Colonic mucosa (tissue), 4 donors: Measurements from ENCODE around the gene UCP3. TPM values are rescaled to one million over a fixed set of nuclear protein-coding genes. Genes with fewer than 3 reads are reported as not detected.

ENCODE experiments used
- DNase-seq: peaks from one replicate; pipeline ENCODE4 v3.0.0-alpha.2; 2020
- H3K27ac ChIP-seq: fragments of 200-600 bp; one replicate; pipeline ENCODE4 v1.8.0; 2021
- H3K27me3 ChIP-seq: fragments of 200-600 bp; one replicate; pipeline ENCODE4 v1.8.0; 2021
- H3K36me3 ChIP-seq: fragments of 200-600 bp; one replicate; pipeline ENCODE4 v1.8.0; 2021
- H3K4me1 ChIP-seq: fragments of 200-600 bp; one replicate; pipeline ENCODE4 v1.8.0; 2021; ENCODE audit warnings: mild to moderate bottlenecking
- H3K4me3 ChIP-seq: fragments of 200-600 bp; one replicate; pipeline ENCODE4 v1.8.0; 2021
- H3K9ac ChIP-seq, 2 donors: one replicate each; pipeline ENCODE4 v1.7.0; 2013; ENCODE audit warnings: control low read depth in 2 of 2, low read depth in 2 of 2, low read length in 2 of 2
- H3K9me3 ChIP-seq: fragments of 200-600 bp; one replicate; pipeline ENCODE4 v1.8.0; 2021
- CTCF ChIP-seq: fragments of 200-600 bp; IDR thresholded peaks from one replicate; pipeline ENCODE4 v1.8.0; 2022; ENCODE audit warnings: antibody characterized with exemption, mild to moderate bottlenecking
- intact Hi-C: fragments of 100-400 bp; cut with DNase I; formaldehyde crosslinking; loops from one replicate; pipeline ENCODE4 v1.14.1; 2022
- total RNA-seq, 2 donors: library from RNA; stranded (reverse); fragmentation: NEBNext Ultra II Directional in 1 of 2; extraction: Animal tissue kit (Norgen Biotek cat#: 25700) in 1 of 2; gene quantifications; one replicate each; pipeline ENCODE4 v1.2.1, GENCODE V29; 2021
- donor health status: healthy.
- donor health status: DM: no; HTN: no; CAD: no.
- donor health status: DM: no; HTN: no; CAD: no.

The UCP3 gene
- total RNA-seq, 2 donors from 2014 or later = 0.66 to 1.5 TPM

- Histone ChIP-seq H3K4me3 (no peak overlapping the region), H3K27me3 (no peaks in the 10 kb centered on the region), H3K36me3 (no peaks in the 10 kb centered on the region), H3K9me3 (no peaks in the 10 kb centered on the region), H3K9ac (no peak overlapping the region), H3K4me1 (no peaks in the 10 kb centered on the region), H3K27ac (no peak overlapping the region)
- intact Hi-C loops = no loop called here
- DNase-seq = no peak
- TF ChIP-seq CTCF = no peak
Observed at GRCh38 chr11:73965076-73965763, 43.7 kb downstream of the UCP3 start.

GRCh38 chr11:73963861-73964260 is 45.0 kb downstream of the UCP3 start:
- no peak for TF ChIP-seq CTCF
- Histone ChIP-seq H3K9ac (no peak overlapping the region), H3K27me3 (no peaks in the 10 kb centered on the region), H3K36me3 (no peaks in the 10 kb centered on the region), H3K9me3 (no peaks in the 10 kb centered on the region), H3K27ac (no peak overlapping the region), H3K4me1 (no peaks in the 10 kb centered on the region), H3K4me3 (no peak overlapping the region)
- DNase-seq = no peak
- intact Hi-C loops = loop anchor here (5.0 kb wide), 1 partner anchor 128 kb away; no protein-coding TSS in a partner anchor

- no peak for TF ChIP-seq CTCF
- Histone ChIP-seq H3K9me3 (no peaks in the 10 kb centered on the region), H3K4me1 (no peaks in the 10 kb centered on the region), H3K36me3 (no peaks in the 10 kb centered on the region), H3K4me3 (no peak overlapping the region), H3K27me3 (no peaks in the 10 kb centered on the region), H3K9ac (no peak overlapping the region), H3K27ac (no peak overlapping the region)
- DNase-seq = no peak
- intact Hi-C loops = loop anchor here (5.0 kb wide), 1 partner anchor 130 kb away; no protein-coding TSS in a partner anchor
Observed at GRCh38 chr11:73962101-73962705, 46.7 kb downstream of the UCP3 start.

DNA sequence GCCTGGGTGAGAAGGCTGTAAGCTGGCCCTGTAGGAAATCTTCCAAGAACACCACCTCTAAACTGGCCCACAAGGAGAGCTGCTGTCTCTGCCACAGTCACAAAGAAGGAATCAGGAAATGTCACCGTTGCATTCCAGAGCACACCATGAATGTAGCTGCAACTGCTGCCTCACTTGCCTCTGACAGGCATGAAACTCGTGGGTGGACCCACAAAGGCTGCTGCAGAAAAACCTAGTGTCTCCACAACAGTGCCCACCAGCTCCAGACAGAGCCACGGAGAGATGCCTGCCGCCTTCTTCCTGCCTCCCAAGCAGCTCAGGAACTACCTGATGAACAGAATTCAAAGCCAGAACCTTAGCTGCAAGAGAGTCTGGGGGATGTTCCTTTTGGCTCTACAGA is 47.6 kb downstream of the UCP3 start:
- intact Hi-C loops = loop anchor here (5.0 kb wide), 1 partner anchor 131 kb away; no protein-coding TSS in a partner anchor
- Histone ChIP-seq H3K27me3 (no peaks in the 10 kb centered on the region), H3K4me1 (no peaks in the 10 kb centered on the region), H3K9ac (no peak overlapping the region), H3K36me3 (no peaks in the 10 kb centered on the region), H3K9me3 (no peaks in the 10 kb centered on the region), H3K27ac (no peak overlapping the region), H3K4me3 (no peak overlapping the region)
- no peak for DNase-seq
- no peak for TF ChIP-seq CTCF

DNA sequence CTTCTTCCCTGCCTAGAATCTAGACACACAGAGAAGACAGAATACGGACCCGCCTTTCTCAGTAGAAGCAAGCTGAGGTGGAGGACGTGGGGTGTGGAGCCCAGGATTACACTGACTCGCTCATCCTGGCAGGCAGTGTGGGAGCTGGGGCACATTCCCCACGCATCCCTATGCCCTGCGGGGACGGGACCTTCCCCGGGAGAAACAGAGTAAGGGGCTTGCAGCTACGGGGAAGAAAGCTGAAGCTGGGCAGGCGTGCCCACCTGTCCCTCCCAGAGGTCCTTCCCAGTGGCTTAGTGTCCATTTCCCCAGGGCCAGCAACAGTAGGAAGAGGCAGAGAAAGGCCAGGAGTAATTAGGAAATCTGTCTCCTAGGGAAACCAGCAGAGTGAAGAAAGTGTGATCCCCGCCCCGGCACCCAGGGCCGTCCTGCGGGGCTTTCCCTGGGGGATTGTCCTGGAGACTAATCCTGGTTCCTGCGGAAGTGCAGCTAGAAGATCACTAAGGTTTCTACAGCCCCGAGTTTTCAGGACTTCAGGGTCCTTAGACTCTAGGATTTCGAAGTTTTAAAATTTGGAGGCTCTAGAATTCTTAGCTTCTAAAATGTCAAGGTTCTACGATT is 50.3 kb downstream of the UCP3 start:
- intact Hi-C loops = no loop called here
- Histone ChIP-seq H3K9me3 (no peaks in the 10 kb centered on the region), H3K27ac (no peak overlapping the region), H3K36me3 (no peaks in the 10 kb centered on the region), H3K4me1 (no peaks in the 10 kb centered on the region), H3K9ac (no peak overlapping the region), H3K4me3 (no peak overlapping the region), H3K27me3 (no peaks in the 10 kb centered on the region)
- TF ChIP-seq CTCF = no peak
- no peak for DNase-seq
